Activated CD8-positive, alpha-beta memory T cell treated with anti-CD3 and anti-CD28 coated beads, Interleukin-2, amount 10 ng/mL, durations not matched to agents 7 days and 5 days (primary cell): ENCODE measurements around the gene EXTL2. TPM values are rescaled to one million over a fixed set of nuclear protein-coding genes. Genes with fewer than 3 reads are reported as not detected.
"Not testable (repeated sequence)": the region's sequence is repeated elsewhere in the genome, so short reads cannot be mapped to it uniquely, and the experiment has no call there.

Experiments used
- ATAC-seq: fragments of 150-1000 bp; cut with Tn5 transposase; one replicate; pipeline ENCODE4 v1.10.0; 2021; ENCODE audit warnings: moderate library complexity
- CTCF ChIA-PET: fragments of 350-600 bp; sonication (Branson Sonifier 250); formaldehyde crosslinking; loops from one replicate; lab custom pipeline; 2021; ENCODE audit warnings: antibody characterized with exemption; lab: Charles Lee
- DNase-seq: peaks from one replicate; pipeline ENCODE4 v3.0.0-alpha.2; 2020
- H3K27ac Mint-ChIP-seq: one replicate; pipeline ENCODE4 v1.8.0; 2021; ENCODE audit warnings: mild to moderate bottlenecking, mixed read lengths
- H3K27me3 Mint-ChIP-seq: one replicate; pipeline ENCODE4 v1.8.0; 2021; ENCODE audit warnings: mixed read lengths
- H3K36me3 Mint-ChIP-seq: one replicate; pipeline ENCODE4 v1.8.0; 2021; ENCODE audit warnings: mild to moderate bottlenecking, mixed read lengths
- H3K4me1 Mint-ChIP-seq: one replicate; pipeline ENCODE4 v1.8.0; 2021; ENCODE audit warnings: mixed read lengths
- H3K4me3 Mint-ChIP-seq: one replicate; pipeline ENCODE4 v1.8.0; 2021; ENCODE audit warnings: mild to moderate bottlenecking, moderate library complexity, mixed read lengths
- H3K9me3 Mint-ChIP-seq: one replicate; pipeline ENCODE4 v1.8.0; 2022; ENCODE audit warnings: low read depth, mixed read lengths
- total RNA-seq, 2 experiments: library from RNA; stranded (reverse); gene quantifications; one replicate each; pipeline ENCODE4 v1.2.3, GENCODE V29; 2021

The EXTL2 gene, protein sequence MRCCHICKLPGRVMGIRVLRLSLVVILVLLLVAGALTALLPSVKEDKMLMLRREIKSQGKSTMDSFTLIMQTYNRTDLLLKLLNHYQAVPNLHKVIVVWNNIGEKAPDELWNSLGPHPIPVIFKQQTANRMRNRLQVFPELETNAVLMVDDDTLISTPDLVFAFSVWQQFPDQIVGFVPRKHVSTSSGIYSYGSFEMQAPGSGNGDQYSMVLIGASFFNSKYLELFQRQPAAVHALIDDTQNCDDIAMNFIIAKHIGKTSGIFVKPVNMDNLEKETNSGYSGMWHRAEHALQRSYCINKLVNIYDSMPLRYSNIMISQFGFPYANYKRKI
- total RNA-seq, result 10 to 100 TPM in 1 of 2 experiments, 1 to 10 TPM in 1; 2.6 to 11.5 TPM

DNA sequence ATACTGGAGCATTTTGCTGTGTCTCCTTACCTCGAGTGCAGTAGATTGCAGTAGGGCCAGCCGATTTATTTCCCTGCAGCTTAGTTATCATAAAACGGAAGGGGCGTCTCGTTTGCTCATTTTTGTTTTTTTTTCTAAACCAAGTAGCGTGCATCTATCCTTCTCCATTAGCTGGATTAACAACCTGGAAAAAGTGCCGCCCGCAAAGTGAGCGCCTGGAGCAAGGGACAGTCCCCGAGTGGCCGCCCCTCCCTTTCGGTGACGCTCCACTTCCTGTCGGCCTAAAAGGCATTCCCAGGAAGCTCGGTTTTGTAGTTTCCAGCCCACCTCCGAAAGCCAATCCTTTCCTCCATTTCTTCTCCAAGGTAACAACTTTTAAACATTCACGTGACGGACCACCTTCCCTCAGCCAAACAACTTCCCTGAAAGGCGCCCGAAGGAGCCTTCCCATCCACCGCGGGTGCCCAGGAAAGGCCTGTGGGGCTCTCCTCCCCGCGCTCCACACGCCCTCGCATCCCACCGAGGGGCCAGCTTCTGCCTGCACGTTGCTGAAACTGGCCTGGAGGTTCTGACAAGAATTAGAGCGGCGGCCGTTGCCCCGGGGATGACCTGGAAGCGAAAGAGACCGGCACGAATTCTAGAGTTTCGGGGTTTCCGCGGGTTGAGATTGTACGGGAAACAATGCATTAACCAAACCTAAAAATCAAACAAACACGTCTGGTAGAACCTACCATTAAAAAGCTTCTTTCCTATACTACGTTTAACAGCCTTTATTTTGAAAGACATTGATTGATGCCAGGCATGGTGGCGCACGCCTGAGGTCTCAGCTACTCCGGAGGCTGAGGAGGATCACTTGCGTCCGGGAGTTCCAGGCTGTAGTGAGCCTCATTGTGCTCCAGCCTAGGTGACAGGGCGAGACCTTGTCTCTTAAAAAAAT, at the start of gene EXTL2:
EXTL2 (minus strand) TSS at position 240 of the 937 bp plus-strand sequence. CDS start 6,085 bp downstream, outside the sequence.
- Mint-ChIP-seq H3K4me3 (peak within 1 kb of the TSS; percentile 94), H3K9me3 (peaks cover 11% of the 10 kb centered on the region), H3K36me3 (peaks cover 33% of the 10 kb centered on the region), H3K4me1 (peaks cover 44% of the 10 kb centered on the region), H3K27me3 (no peaks in the 10 kb centered on the region), H3K27ac (peak within 1 kb of the TSS; percentile 93)
- ATAC-seq, result peak; percentile 31
- peak; percentile 68 for DNase-seq
- CTCF ChIA-PET, result interaction anchor here (0.9 to 2.4 kb wide), 12 partner anchors 10 to 762 kb away, joined by 3 to 11 read pairs (median 4); partner anchors contain the start of gene TRMT13

DNA sequence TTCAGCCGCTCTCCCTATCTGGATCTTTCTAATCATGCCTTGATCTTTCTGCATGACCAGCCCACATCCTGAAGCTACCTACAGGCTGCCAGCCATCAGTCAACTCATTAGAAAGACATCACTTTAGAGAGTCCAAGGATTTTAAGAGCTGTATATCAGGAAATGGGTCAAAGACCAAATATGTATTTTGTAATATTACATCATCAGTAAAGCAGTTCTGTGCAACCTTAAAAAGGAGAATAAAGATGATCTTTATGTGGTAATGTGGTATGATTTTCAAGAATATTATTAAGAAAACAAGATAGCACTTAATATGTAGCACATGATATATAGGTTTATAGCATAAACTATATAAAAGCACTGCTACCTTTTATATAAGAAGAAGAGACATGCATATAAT, 48.9 kb upstream of the EXTL2 start:
- Mint-ChIP-seq H3K4me3 (no peak overlapping the region), H3K9me3 (peaks cover 22% of the 10 kb centered on the region)

DNA sequence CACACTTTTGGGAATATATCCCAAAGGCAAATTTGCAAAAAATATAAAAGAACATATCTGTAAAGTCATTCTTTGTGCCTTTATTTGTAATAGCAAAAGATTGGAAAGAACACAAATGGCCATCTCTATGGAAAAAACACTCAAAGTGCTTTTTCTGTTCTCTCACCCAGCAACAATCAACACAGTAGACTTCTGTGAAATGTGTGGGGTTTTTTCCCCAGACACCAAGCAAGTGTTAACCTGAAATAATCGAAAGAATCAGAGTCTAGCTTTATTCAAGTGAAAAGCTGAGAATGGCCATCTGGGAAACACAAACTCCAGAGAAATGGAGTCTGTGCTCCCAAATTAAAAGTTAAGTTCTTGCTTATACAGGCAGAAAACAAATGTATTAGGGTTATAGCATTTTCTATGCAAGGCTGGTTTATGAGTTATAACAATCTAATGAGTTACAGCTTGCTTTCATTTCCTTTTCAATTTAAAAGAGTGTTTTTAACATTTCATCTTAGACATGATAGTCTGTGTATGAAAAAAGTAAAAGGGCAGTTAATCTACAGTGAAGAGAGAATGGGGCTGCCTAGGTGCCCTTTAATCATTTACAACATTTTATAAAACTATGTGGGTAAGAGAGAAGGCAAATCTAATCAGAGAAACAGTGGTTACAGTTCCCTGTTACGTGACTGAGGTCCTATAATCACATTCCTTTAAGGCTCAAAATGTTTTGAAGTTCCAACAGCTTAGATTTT, 47.8 kb upstream of the EXTL2 start:
- DNase-seq, result no peak
- no peak for ATAC-seq
- peaks cover 30% of the 10 kb centered on the region for H3K4me1 Mint-ChIP-seq
- CTCF ChIA-PET, result no interaction called here
- no peak overlapping the region for H3K4me3 Mint-ChIP-seq
- H3K27ac Mint-ChIP-seq, result no peak overlapping the region
- H3K36me3 Mint-ChIP-seq, result peaks cover 84% of the 10 kb centered on the region
- H3K27me3 Mint-ChIP-seq, result peaks cover 3% of the 10 kb centered on the region
- peaks cover 17% of the 10 kb centered on the region for H3K9me3 Mint-ChIP-seq

More for the DNA sequence above, 48.9 kb upstream of the EXTL2 start:
- CTCF ChIA-PET, result interaction anchor here (0.6 to 1.0 kb wide), 2 partner anchors 295 to 356 kb away, joined by 3 to 4 read pairs; no protein-coding TSS in a partner anchor
- Mint-ChIP-seq H3K36me3 (peaks cover 84% of the 10 kb centered on the region), H3K27ac (no peak overlapping the region), H3K27me3 (peaks cover 3% of the 10 kb centered on the region), H3K4me1 (peaks cover 40% of the 10 kb centered on the region)
- ATAC-seq (no peak), DNase-seq (no peak)

DNA sequence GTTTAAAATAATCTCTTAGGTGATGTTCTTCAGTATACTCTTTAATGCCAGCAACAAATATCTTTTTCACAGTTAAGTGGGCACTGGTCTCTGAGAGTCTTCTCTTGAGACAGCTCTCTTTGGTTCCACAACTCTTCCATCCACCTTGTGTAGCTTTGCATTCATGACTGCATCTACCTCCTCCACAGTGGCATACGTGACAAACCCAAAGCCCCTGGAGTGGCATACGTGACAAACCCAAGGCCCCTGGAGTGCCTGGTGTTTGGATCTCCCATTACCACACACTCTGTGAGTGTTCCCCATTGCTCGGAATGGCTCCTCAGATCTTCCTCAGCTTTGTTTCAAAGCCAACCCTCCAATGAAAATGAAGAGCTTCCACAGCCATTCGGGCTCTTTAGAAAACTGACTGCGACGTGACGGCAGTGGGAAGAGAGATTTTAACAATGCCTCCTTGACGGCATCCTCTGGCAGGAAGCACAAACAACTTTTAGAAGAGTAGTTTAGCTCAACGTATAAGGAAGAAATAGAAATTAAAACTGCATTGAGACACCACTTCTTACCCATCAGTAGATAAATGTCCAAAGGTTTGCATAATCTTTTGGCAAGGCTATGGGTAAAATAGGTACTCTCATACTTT, 47.1 kb upstream of the EXTL2 start:
- Mint-ChIP-seq H3K4me3 (no peak overlapping the region), H3K9me3 (peaks cover 10% of the 10 kb centered on the region), H3K27me3 (peaks cover 3% of the 10 kb centered on the region), H3K4me1 (peaks cover 25% of the 10 kb centered on the region), H3K27ac (peak overlapping the region; percentile 97), H3K36me3 (peaks cover 81% of the 10 kb centered on the region)
- no peak for ATAC-seq
- no peak for DNase-seq
- CTCF ChIA-PET, result interaction anchor here (0.7 to 2.1 kb wide), 3 partner anchors 297 to 368 kb away, joined by 3 to 7 read pairs (median 4); no protein-coding TSS in a partner anchor

DNA sequence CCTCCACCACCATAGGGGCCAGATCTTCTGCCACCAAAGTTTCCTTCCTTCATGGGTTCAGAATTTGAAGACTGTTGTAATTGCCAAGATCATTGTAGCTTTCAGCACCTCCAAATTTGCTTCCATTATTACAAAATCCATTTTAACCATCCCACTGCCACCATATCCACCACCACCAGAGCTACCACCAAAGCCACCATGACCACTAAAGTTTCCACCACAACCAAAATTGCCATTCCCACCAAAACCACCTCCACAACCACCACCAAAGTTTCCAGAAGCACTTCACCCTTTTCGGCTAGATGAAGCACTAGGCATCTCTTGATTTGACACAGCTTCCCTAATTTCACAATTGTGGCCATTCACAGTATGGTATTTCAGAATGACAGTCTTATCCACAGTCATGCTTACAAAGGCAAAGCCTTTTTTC, 46.5 kb upstream of the EXTL2 start:
- DNase-seq, result peak; percentile 55
- H3K27ac Mint-ChIP-seq, result peak overlapping the region; percentile 97
- peak overlapping the region; percentile 65 for H3K4me3 Mint-ChIP-seq
- ATAC-seq, result peak; percentile 69
- CTCF ChIA-PET, result interaction anchor here (0.7 to 2.1 kb wide), 3 partner anchors 298 to 369 kb away, joined by 3 to 7 read pairs (median 4); no protein-coding TSS in a partner anchor
- H3K4me1 Mint-ChIP-seq, result peaks cover 25% of the 10 kb centered on the region
- peaks cover 10% of the 10 kb centered on the region for H3K9me3 Mint-ChIP-seq
- H3K36me3 Mint-ChIP-seq, result peaks cover 81% of the 10 kb centered on the region
- H3K27me3 Mint-ChIP-seq, result peaks cover 3% of the 10 kb centered on the region

DNA sequence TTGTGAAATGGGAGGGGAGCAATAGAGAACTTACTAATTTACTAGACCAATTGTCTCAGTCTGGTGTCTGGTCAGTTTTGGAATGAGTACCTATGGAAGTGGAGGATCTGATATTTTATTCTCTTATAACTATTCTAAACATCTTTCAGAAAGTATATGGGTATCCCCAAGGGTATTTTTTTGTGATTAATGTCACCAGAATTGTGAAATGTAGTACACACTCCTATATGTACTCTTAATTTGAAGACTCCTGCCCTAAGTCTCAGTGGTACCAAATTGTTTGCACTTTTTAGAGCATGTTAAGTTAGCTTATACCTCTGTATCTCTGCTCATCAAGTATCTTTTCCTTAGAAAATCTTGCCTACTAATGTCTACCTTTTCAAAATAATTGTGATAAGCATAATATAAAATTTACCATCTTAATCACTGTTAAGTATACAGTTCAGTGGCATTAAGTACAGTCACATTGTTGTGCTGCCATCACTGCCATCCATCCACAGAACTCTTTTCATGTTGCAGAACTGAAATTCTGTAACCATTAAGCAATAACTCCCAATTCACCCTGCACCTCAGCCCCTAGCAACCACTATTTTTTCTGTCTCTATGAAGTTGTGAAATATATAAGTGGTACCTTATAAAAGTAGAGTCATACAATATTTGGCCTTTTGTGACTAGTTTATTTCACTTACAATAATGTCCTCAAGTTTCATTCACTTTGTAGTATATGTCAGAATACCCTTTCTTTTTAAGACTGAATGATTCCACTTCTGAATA, 41.7 kb upstream of the EXTL2 start:
- Mint-ChIP-seq H3K27me3 (peaks cover 3% of the 10 kb centered on the region), H3K9me3 (peaks cover 5% of the 10 kb centered on the region), H3K36me3 (peaks cover 77% of the 10 kb centered on the region), H3K27ac (no peak overlapping the region), H3K4me1 (peaks cover 21% of the 10 kb centered on the region), H3K4me3 (no peak overlapping the region)
- CTCF ChIA-PET, result interaction anchor here (1.1 kb wide), 1 partner anchor 13 kb away, joined by 3 read pairs; no protein-coding TSS in a partner anchor
- ATAC-seq (no peak), DNase-seq (no peak)

DNA sequence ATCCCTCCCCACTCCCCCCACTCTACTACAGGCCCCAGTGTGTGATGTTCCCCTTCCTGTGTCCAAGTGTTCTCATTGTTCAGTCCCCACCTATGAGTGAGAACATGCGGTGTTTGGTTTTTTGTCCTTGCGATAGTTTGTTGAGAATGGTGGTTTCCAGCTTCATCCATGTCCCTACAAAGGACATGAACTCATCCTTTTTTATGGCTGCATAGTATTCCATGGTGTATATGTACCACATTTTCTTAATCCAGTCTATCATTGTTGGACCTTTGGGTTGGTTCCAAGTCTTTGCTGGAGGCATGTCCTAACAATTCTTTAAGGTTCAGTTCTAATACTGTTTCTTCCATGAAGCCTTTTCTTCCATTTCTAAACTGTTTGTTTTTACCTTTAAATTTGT, 38.9 kb upstream of the EXTL2 start:
- not testable (repeated sequence) for H3K27me3 Mint-ChIP-seq, DNase-seq, H3K27ac Mint-ChIP-seq, ATAC-seq, H3K9me3 Mint-ChIP-seq, H3K4me3 Mint-ChIP-seq
- peaks cover 72% of the 10 kb centered on the region for H3K36me3 Mint-ChIP-seq
- peaks cover 26% of the 10 kb centered on the region for H3K4me1 Mint-ChIP-seq
- CTCF ChIA-PET, result interaction anchor here (1.1 kb wide), 1 partner anchor 39 kb away, joined by 3 read pairs; the partner anchor contains the start of gene EXTL2

DNA sequence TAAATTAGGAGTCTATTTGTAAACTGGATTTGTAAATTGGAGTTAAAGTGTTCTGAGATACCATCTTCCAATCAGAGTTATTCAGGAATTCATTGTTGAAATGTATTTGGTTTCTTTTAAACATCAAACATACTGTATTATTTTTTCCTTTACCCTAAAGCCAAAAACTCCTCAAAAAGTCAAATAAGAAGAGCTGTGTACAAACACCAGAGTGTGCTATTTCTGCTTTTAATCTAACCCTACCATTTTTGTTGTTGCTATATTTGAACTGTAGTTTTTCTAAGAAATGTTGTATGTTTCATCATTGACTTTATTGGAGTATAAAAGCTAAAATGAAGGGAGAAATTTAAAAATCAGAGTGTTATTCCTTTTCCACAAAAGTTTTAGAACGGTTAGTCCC, 37.1 kb upstream of the EXTL2 start:
- CTCF ChIA-PET, result interaction anchor here (0.9 kb wide), 1 partner anchor 16 kb away, joined by 3 read pairs; no protein-coding TSS in a partner anchor
- DNase-seq, result no peak
- Mint-ChIP-seq H3K36me3 (peaks cover 58% of the 10 kb centered on the region), H3K27me3 (no peaks in the 10 kb centered on the region), H3K4me3 (no peak overlapping the region), H3K27ac (no peak overlapping the region), H3K4me1 (peaks cover 26% of the 10 kb centered on the region), H3K9me3 (peaks cover 2% of the 10 kb centered on the region)
- ATAC-seq, result no peak

DNA sequence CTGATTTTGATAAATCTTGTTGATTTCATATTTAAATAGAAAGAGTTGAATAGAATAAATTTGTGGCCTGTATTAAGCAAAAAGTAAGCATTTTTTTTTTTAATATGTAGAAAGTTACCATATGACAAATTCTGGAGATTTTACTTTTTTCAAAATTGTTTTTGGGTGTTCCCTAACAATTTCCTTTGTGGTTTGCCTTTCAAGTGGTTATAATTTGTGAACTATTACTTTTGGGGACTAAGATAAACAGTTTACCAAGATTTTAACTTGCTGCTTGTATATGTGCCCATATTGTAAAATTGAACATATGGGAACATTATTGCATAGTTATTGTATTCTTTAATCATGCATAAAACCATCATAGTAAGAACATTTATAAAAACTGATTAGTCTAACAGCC, 35.9 kb upstream of the EXTL2 start:
- Mint-ChIP-seq H3K4me3 (no peak overlapping the region), H3K36me3 (peaks cover 55% of the 10 kb centered on the region), H3K27ac (no peak overlapping the region), H3K4me1 (peaks cover 29% of the 10 kb centered on the region), H3K9me3 (no peaks in the 10 kb centered on the region), H3K27me3 (no peaks in the 10 kb centered on the region)
- CTCF ChIA-PET, result interaction anchor here (1.6 to 6.2 kb wide), 2 partner anchors 308 to 359 kb away, joined by 10 to 47 read pairs; no protein-coding TSS in a partner anchor
- ATAC-seq, result no peak
- no peak for DNase-seq

DNA sequence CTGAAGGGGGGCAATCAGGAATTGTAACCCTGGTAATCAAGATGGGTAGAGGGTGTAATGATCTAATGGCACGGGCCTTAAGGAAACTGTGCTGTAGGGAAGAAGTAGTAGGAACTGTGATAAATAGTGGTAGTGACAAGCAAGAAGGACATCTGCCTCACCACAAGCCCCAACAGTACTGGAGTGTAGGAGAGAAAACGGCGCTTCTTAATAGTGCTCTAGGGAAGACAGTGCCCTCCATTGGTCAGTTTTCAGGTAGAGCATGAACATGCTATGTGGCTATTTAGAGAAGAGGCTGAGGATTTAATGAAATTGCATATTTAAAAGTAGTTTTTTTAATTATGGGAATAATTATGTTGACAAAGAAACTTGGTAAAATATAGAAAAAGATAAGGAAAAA, 33.5 kb upstream of the EXTL2 start:
- Mint-ChIP-seq H3K4me3 (no peak overlapping the region), H3K4me1 (peaks cover 37% of the 10 kb centered on the region), H3K27me3 (no peaks in the 10 kb centered on the region), H3K36me3 (peaks cover 52% of the 10 kb centered on the region), H3K27ac (no peak overlapping the region), H3K9me3 (no peaks in the 10 kb centered on the region)
- ATAC-seq (no peak), DNase-seq (no peak)
- CTCF ChIA-PET, result interaction anchor here (1.5 to 6.2 kb wide), 2 partner anchors 340 to 361 kb away, joined by 3 to 47 read pairs; no protein-coding TSS in a partner anchor

DNA sequence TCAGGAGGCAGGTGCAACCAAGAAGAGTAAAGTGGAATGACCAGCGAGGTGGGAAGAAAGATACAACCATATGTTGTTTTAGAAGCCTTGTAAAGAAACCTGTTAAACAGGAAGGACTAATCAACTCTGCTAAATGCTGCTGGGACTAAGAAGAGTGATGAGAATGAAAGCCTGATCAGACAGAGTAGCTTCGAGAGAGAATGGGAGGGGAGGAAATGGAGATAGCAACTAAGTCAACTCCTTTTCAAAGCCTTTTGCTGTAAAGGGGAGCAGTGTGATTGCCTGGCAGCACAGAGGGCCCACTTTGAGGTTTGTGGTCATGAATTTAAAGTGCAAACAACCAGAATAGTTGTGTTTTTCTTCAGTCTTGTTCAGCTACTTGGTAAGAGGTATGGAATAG, 32.6 kb upstream of the EXTL2 start:
- Mint-ChIP-seq H3K36me3 (peaks cover 51% of the 10 kb centered on the region), H3K27me3 (no peaks in the 10 kb centered on the region), H3K4me3 (no peak overlapping the region), H3K9me3 (no peaks in the 10 kb centered on the region), H3K4me1 (peaks cover 37% of the 10 kb centered on the region), H3K27ac (no peak overlapping the region)
- ATAC-seq (peak; percentile 90), DNase-seq (peak; percentile 74)
- CTCF ChIA-PET, result interaction anchor here (0.9 to 6.2 kb wide), 5 partner anchors 129 to 362 kb away, joined by 3 to 47 read pairs (median 3); no protein-coding TSS in a partner anchor
